ENCODE results near the gene KLF13.

- TF ChIP-seq, protein P1, sequence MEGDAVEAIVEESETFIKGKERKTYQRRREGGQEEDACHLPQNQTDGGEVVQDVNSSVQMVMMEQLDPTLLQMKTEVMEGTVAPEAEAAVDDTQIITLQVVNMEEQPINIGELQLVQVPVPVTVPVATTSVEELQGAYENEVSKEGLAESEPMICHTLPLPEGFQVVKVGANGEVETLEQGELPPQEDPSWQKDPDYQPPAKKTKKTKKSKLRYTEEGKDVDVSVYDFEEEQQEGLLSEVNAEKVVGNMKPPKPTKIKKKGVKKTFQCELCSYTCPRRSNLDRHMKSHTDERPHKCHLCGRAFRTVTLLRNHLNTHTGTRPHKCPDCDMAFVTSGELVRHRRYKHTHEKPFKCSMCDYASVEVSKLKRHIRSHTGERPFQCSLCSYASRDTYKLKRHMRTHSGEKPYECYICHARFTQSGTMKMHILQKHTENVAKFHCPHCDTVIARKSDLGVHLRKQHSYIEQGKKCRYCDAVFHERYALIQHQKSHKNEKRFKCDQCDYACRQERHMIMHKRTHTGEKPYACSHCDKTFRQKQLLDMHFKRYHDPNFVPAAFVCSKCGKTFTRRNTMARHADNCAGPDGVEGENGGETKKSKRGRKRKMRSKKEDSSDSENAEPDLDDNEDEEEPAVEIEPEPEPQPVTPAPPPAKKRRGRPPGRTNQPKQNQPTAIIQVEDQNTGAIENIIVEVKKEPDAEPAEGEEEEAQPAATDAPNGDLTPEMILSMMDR (IDR thresholded peaks at IDR 0.05; ENCODE audit: insufficient read depth, low read length) = no peak
- no peak for TF ChIP-seq POLR2AphosphoS5 (IDR thresholded peaks at IDR 0.05; ENCODE audit: low read depth)
- no peak for TF ChIP-seq GABPA (IDR thresholded peaks at IDR 0.05; ENCODE audit: low read depth)
Measured at GRCh38 chr15:31357148-31357547, 30.5 kb downstream of the KLF13 start.

Data from HL-60 (cell line).